Naive thymus-derived CD4-positive, alpha-beta T cell (primary cell): Measurements from ENCODE around the gene SUCLG2. TPM values are rescaled to one million over a fixed set of nuclear protein-coding genes. Genes with fewer than 3 reads are reported as not detected.
A peak's percentile ranks its signal among the peaks of the same experiment; 100 is the strongest.

Experiments used
- ATAC-seq: fragments of 150-1000 bp; cut with Tn5 transposase; 2 replicates; pipeline ENCODE4 v1.10.0; 2021; ENCODE audit warnings: mild to moderate bottlenecking, moderate library complexity
- CTCF ChIA-PET: fragments of 350-600 bp; sonication (Branson Sonifier 250); formaldehyde crosslinking; loops from one replicate; lab custom pipeline; 2021; ENCODE audit warnings: antibody characterized with exemption; lab: Charles Lee
- POLR2A ChIA-PET: fragments of 350-600 bp; sonication (Branson Sonifier 250); formaldehyde crosslinking; loops from one replicate; lab custom pipeline; 2021; ENCODE audit warnings: antibody characterized with exemption, inconsistent platforms; lab: Charles Lee
- DNase-seq, 9 donors: peaks; one replicate each; pipeline versions ENCODE4 v3.0.0 to v3.0.0-alpha.2; 2020 to 2022; ENCODE audit warnings: mixed read lengths in 1 of 9
- H3K27ac ChIP-seq: one replicate; pipeline ENCODE4 v1.7.0; 2013; ENCODE audit warnings: mild to moderate bottlenecking, low read depth, low read length, moderate library complexity
- H3K27me3 ChIP-seq, 2 donors: one replicate each; pipeline ENCODE4 v1.7.0; 2013; ENCODE audit warnings: low read length in 2 of 2, mild to moderate bottlenecking in 2 of 2, moderate library complexity in 2 of 2; ENCODE audit not compliant: control insufficient read depth in 2 of 2, insufficient read depth in 2 of 2
- H3K36me3 ChIP-seq, 3 experiments: 1 replicate in 2 of 3; 2 replicates in 1 of 3; pipeline ENCODE4 v1.7.0; 2013; ENCODE audit warnings: low read length in 3 of 3, mild to moderate bottlenecking in 3 of 3, moderate library complexity in 1 of 3; ENCODE audit not compliant: insufficient read depth in 3 of 3, control insufficient read depth in 2 of 3
- H3K4me1 ChIP-seq, 2 donors: one replicate each; pipeline ENCODE4 v1.7.0; 2013; ENCODE audit warnings: low read length in 2 of 2, mild to moderate bottlenecking in 2 of 2, moderate library complexity in 1 of 2; ENCODE audit not compliant: control insufficient read depth in 2 of 2, insufficient read depth in 2 of 2
- H3K4me3 ChIP-seq: 2 replicates; pipeline ENCODE4 v1.7.0; 2013; ENCODE audit warnings: mild to moderate bottlenecking, low read length
- H3K9me3 ChIP-seq, 3 experiments: 1 replicate in 2 of 3; 2 replicates in 1 of 3; pipeline ENCODE4 v1.7.0; 2013; ENCODE audit warnings: low read length in 3 of 3; ENCODE audit not compliant: control insufficient read depth in 2 of 3
- H3K27ac Mint-ChIP-seq, 9 donors: one replicate each; pipeline ENCODE4 v1.8.0; 2020 to 2022; ENCODE audit warnings: mixed read lengths in 9 of 9, mild to moderate bottlenecking in 8 of 9, moderate library complexity in 5 of 9, inconsistent platforms in 2 of 9
- H3K27me3 Mint-ChIP-seq, 5 donors: one replicate each; pipeline ENCODE4 v1.8.0; 2021 to 2022; ENCODE audit warnings: mixed read lengths in 5 of 5, mild to moderate bottlenecking in 1 of 5
- H3K36me3 Mint-ChIP-seq, 5 donors: one replicate each; pipeline ENCODE4 v1.8.0; 2020 to 2022; ENCODE audit warnings: mixed read lengths in 5 of 5, mild to moderate bottlenecking in 3 of 5, inconsistent platforms in 1 of 5
- H3K4me1 Mint-ChIP-seq, 7 donors: one replicate each; pipeline ENCODE4 v1.8.0; 2020 to 2022; ENCODE audit warnings: mixed read lengths in 7 of 7, mild to moderate bottlenecking in 3 of 7, inconsistent platforms in 1 of 7
- H3K4me3 Mint-ChIP-seq, 10 donors: one replicate each; pipeline ENCODE4 v1.8.0; 2020 to 2022; ENCODE audit warnings: mild to moderate bottlenecking in 10 of 10, mixed read lengths in 10 of 10, moderate library complexity in 6 of 10, inconsistent platforms in 2 of 10
- H3K9me3 Mint-ChIP-seq, 11 donors: one replicate each; pipeline ENCODE4 v1.8.0; 2020 to 2022; ENCODE audit warnings: mixed read lengths in 11 of 11, mild to moderate bottlenecking in 4 of 11, inconsistent platforms in 1 of 11, moderate library complexity in 1 of 11
- intact Hi-C, 2 donors: fragments of 100-400 bp; cut with micrococcal nuclease; formaldehyde crosslinking; loops; one replicate each; pipeline ENCODE4 v1.15.1; 2023
- polyA plus RNA-seq, 2 donors: library from polyadenylated mRNA; unstranded; fragments of 300-500 nt; fragmentation: Illumina TruSeq; gene quantifications; one replicate each; pipeline ENCODE4 v1.2.3, GENCODE V29; 2021
- total RNA-seq, 6 experiments: library from RNA in 5 of 6; stranded (reverse) in 5 of 6; gene quantifications; 1 replicate in 5 of 6; 2 replicates in 1 of 6; pipeline ENCODE4 v1.2.3 and lab custom pipeline; 2021 to 2026

SUCLG2 gene
- total and polyA plus RNA-seq, 7 experiments from 2014 or later, result 49.7 to 97.9 (median 64.7) TPM

GRCh38 chr3:67415511-67415910 lies 238.9 kb downstream of the SUCLG2 start:
- ATAC-seq, result no peak
- Mint-ChIP-seq H3K36me3 (peaks cover 28 to 82% (median 52%) of the 10 kb centered on the region in 5 donors), H3K27me3 (no peaks in the 10 kb centered on the region), H3K4me1 (peaks cover 0 to 38% (median 10%) of the 10 kb centered on the region in 7 donors), H3K9me3 (peaks cover 0 to 16% (median 13%) of the 10 kb centered on the region in 11 donors), H3K27ac (peak overlapping the region in 2 of 9 donors; percentile 4 to 8), H3K4me3 (no peak overlapping the region)
- H3K27me3 ChIP-seq, result no peaks in the 10 kb centered on the region
- ChIA-PET CTCF (no interaction called here), POLR2A (no interaction called here)
- no peak for DNase-seq
- peaks cover 0 to 8% (median 0%) of the 10 kb centered on the region in 3 experiments for H3K36me3 ChIP-seq
- no peaks in the 10 kb centered on the region for H3K4me1 ChIP-seq
- no peaks in the 10 kb centered on the region for H3K9me3 ChIP-seq
- intact Hi-C loops, result no loop called here
- H3K4me3 ChIP-seq, result no peak overlapping the region
- H3K27ac ChIP-seq, result no peak overlapping the region

- Mint-ChIP-seq H3K4me1 (peaks cover 0 to 43% (median 15%) of the 10 kb centered on the region in 7 donors), H3K36me3 (peaks cover 20 to 82% (median 51%) of the 10 kb centered on the region in 5 donors), H3K9me3 (peaks cover 0 to 9% (median 6%) of the 10 kb centered on the region in 11 donors), H3K27ac (no peak overlapping the region), H3K27me3 (no peaks in the 10 kb centered on the region), H3K4me3 (no peak overlapping the region)
- ATAC-seq (no peak), DNase-seq (no peak)
- intact Hi-C loops, result no loop called here
- CTCF ChIA-PET, result no interaction called here
- no peak overlapping the region for H3K27ac ChIP-seq
- no peaks in the 10 kb centered on the region for H3K9me3 ChIP-seq
- no peak overlapping the region for H3K4me3 ChIP-seq
- peaks cover 0 to under 1% (median 0%) of the 10 kb centered on the region in 3 experiments for H3K36me3 ChIP-seq
- H3K4me1 ChIP-seq, result no peaks in the 10 kb centered on the region
- H3K27me3 ChIP-seq, result no peaks in the 10 kb centered on the region
- POLR2A ChIA-PET, result no interaction called here
Observed at GRCh38 chr3:67414740-67415139, 239.7 kb downstream of the SUCLG2 start.

DNA sequence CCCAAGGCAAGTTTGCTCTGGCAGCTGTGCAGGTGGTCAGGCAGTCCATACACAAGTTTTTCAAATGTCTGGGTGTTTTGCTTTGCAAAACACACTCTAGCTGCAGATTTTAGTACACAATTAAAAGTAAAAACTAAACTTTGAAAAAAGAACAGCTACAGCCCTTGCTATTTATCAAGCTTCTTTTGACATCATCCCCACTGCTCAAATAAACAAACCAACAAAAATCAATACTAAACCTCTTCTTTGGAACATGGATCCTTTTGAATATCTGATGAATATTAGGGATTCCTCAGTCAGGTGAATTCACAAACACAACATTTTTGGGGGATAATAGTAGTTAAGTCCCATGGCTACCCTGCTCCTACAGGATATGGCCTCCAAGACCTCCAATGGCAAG lies 249.2 kb downstream of the SUCLG2 start:
- Mint-ChIP-seq H3K27ac (peak overlapping the region in 5 of 9 donors; percentile 1 to 33 (median 24)), H3K9me3 (peaks cover 0 to 5% (median 0%) of the 10 kb centered on the region in 11 donors), H3K36me3 (peaks cover 34 to 96% (median 75%) of the 10 kb centered on the region in 5 donors), H3K27me3 (no peaks in the 10 kb centered on the region), H3K4me3 (no peak overlapping the region), H3K4me1 (peaks cover 2 to 12% (median 6%) of the 10 kb centered on the region in 7 donors)
- POLR2A ChIA-PET, result no interaction called here
- Histone ChIP-seq H3K36me3 (peaks cover 0 to 33% (median 0%) of the 10 kb centered on the region in 3 experiments), H3K9me3 (no peaks in the 10 kb centered on the region), H3K4me3 (no peak overlapping the region), H3K27ac (no peak overlapping the region), H3K27me3 (no peaks in the 10 kb centered on the region), H3K4me1 (no peaks in the 10 kb centered on the region)
- no peak for DNase-seq
- ATAC-seq, result no peak
- CTCF ChIA-PET, result no interaction called here
- intact Hi-C loops, result no loop called here

DNA sequence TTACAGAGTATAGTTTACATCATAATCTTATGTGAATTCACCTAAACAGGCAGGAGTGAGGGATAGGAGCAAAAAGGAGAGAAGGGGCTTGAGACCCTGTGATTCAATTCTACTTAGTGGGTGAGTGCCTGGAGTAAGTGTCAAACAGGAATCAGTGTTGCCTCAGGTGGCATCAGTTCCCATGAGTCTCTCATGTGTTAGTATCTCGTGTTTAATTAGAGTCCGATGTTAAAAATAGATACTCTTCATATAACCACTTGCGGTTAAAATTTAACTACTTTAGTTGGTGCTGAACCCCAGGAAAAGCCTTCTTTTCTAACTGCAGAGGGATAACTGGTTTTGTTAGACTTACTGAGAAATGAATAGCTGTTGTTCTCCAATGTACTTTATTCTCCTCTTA lies 251.5 kb downstream of the SUCLG2 start:
- no peak for ATAC-seq
- intact Hi-C loops, result no loop called here
- Histone ChIP-seq H3K9me3 (no peaks in the 10 kb centered on the region), H3K27ac (no peak overlapping the region), H3K4me1 (no peaks in the 10 kb centered on the region), H3K4me3 (no peak overlapping the region), H3K27me3 (no peaks in the 10 kb centered on the region), H3K36me3 (peaks cover 0 to 35% (median 0%) of the 10 kb centered on the region in 3 experiments)
- no peak overlapping the region for H3K4me3 Mint-ChIP-seq
- H3K27ac Mint-ChIP-seq, result peak overlapping the region in 2 of 9 donors; percentile 1 to 10
- ChIA-PET POLR2A (no interaction called here), CTCF (no interaction called here)
- H3K27me3 Mint-ChIP-seq, result no peaks in the 10 kb centered on the region
- H3K4me1 Mint-ChIP-seq, result peaks cover 0 to 9% (median 4%) of the 10 kb centered on the region in 7 donors
- H3K9me3 Mint-ChIP-seq, result peaks cover 0 to 7% (median 2%) of the 10 kb centered on the region in 11 donors
- no peak for DNase-seq
- H3K36me3 Mint-ChIP-seq, result peaks cover 25 to 91% (median 71%) of the 10 kb centered on the region in 5 donors

DNA sequence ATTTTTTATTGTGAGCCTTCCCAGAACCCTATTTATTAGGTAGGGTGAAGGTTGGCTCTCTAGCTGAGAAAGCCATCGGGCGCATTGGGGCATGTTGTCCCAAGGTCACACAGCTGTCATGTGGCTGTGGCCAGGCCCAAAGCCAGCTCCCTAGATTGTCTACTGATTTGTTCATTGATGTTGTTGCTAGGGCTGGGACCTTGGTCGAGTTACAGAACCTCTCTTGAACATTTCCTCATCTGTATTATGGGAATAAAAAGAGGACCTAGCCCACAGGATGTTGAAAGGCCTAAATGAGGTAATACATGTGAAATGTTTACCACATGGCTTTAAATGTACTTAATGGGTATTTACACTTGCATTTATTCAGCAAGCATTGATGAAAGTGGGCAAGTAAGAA lies 252.5 kb downstream of the SUCLG2 start:
- no peak for DNase-seq
- Mint-ChIP-seq H3K9me3 (peaks cover 0 to 7% (median 2%) of the 10 kb centered on the region in 11 donors), H3K27ac (peak overlapping the region in 2 of 9 donors; percentile 10 to 31), H3K4me1 (peaks cover 0 to 9% (median 4%) of the 10 kb centered on the region in 7 donors), H3K4me3 (no peak overlapping the region), H3K27me3 (no peaks in the 10 kb centered on the region), H3K36me3 (peaks cover 17 to 88% (median 69%) of the 10 kb centered on the region in 5 donors)
- Histone ChIP-seq H3K4me1 (no peaks in the 10 kb centered on the region), H3K27ac (no peak overlapping the region), H3K4me3 (no peak overlapping the region), H3K27me3 (no peaks in the 10 kb centered on the region), H3K9me3 (no peaks in the 10 kb centered on the region), H3K36me3 (peaks cover 0 to 29% (median 0%) of the 10 kb centered on the region in 3 experiments)
- POLR2A ChIA-PET, result no interaction called here
- CTCF ChIA-PET, result no interaction called here
- ATAC-seq, result no peak
- intact Hi-C loops, result no loop called here

GRCh38 chr3:67400476-67400875 lies 253.9 kb downstream of the SUCLG2 start:
- ChIA-PET POLR2A (no interaction called here), CTCF (no interaction called here)
- H3K27me3 ChIP-seq, result no peaks in the 10 kb centered on the region

GRCh38 chr3:67389176-67389575 lies 265.2 kb downstream of the SUCLG2 start:
- Histone ChIP-seq H3K27me3 (no peaks in the 10 kb centered on the region), H3K4me1 (no peaks in the 10 kb centered on the region), H3K27ac (no peak overlapping the region), H3K36me3 (peaks cover 0 to 9% (median 0%) of the 10 kb centered on the region in 3 experiments), H3K4me3 (no peak overlapping the region), H3K9me3 (no peaks in the 10 kb centered on the region)
- ATAC-seq (no peak), DNase-seq (no peak)
- Mint-ChIP-seq H3K27ac (peak overlapping the region in 3 of 9 donors; percentile 10 to 70 (median 38)), H3K9me3 (peaks cover 0 to 6% (median 0%) of the 10 kb centered on the region in 11 donors), H3K4me1 (peaks cover 11 to 47% (median 18%) of the 10 kb centered on the region in 7 donors), H3K36me3 (peaks cover 23 to 67% (median 49%) of the 10 kb centered on the region in 5 donors), H3K4me3 (no peak overlapping the region), H3K27me3 (no peaks in the 10 kb centered on the region)
- intact Hi-C loops, result no loop called here
- ChIA-PET POLR2A (no interaction called here), CTCF (no interaction called here)

More at GRCh38 chr3:67400476-67400875, 253.9 kb downstream of the SUCLG2 start:
- no peak for ATAC-seq
- H3K4me3 Mint-ChIP-seq, result no peak overlapping the region
- intact Hi-C loops, result no loop called here
- no peaks in the 10 kb centered on the region for H3K9me3 ChIP-seq
- H3K27ac ChIP-seq, result no peak overlapping the region
- no peaks in the 10 kb centered on the region for H3K4me1 ChIP-seq
- DNase-seq, result no peak
- H3K4me3 ChIP-seq, result no peak overlapping the region
- peaks cover 3 to 10% (median 6%) of the 10 kb centered on the region in 7 donors for H3K4me1 Mint-ChIP-seq
- peaks cover 0 to 7% (median 2%) of the 10 kb centered on the region in 11 donors for H3K9me3 Mint-ChIP-seq
- peaks cover 0 to 29% (median 0%) of the 10 kb centered on the region in 3 experiments for H3K36me3 ChIP-seq
- H3K36me3 Mint-ChIP-seq, result peaks cover 17 to 80% (median 63%) of the 10 kb centered on the region in 5 donors
- no peaks in the 10 kb centered on the region for H3K27me3 Mint-ChIP-seq
- peak overlapping the region in 1 of 9 donors; percentile 2 for H3K27ac Mint-ChIP-seq
